Fibroblast of skin of right quadriceps (primary cell): ENCODE measurements around the gene UGT1A10.
"Not testable (repeated sequence)": the region's sequence is repeated elsewhere in the genome, so short reads cannot be mapped to it uniquely, and the experiment has no call there.

Source experiments
- DNase-seq: peaks from one replicate; pipeline ENCODE4 v3.0.0-alpha.2; 2013

UGT1A10 gene

GRCh38 chr2:233636306-233636705, at the start of gene UGT1A10:
TSS of gene UGT1A10 (plus strand) at chr2:233636448. CDS start at chr2:233636523, 75 bp downstream.
- DNase-seq: not testable (repeated sequence)

GRCh38 chr2:233588400-233588799, 47.8 kb upstream of the UGT1A10 start:
- no peak for DNase-seq

- not testable (repeated sequence) for DNase-seq
These were observed 43.5 kb upstream of the UGT1A10 start for GRCh38 chr2:233592706-233593105.

GRCh38 chr2:233593201-233593600, 43.0 kb upstream of the UGT1A10 start:
- no peak for DNase-seq

GRCh38 chr2:233597522-233597921, 38.7 kb upstream of the UGT1A10 start:
- DNase-seq: no peak

GRCh38 chr2:233598952-233599351, 37.3 kb upstream of the UGT1A10 start:
- no peak for DNase-seq

- no peak for DNase-seq
These were observed 35.9 kb upstream of the UGT1A10 start for GRCh38 chr2:233600386-233600785.

GRCh38 chr2:233602076-233602475, 34.2 kb upstream of the UGT1A10 start:
- DNase-seq: no peak

- DNase-seq: no peak
These were observed 32.7 kb upstream of the UGT1A10 start for GRCh38 chr2:233603520-233603919.

GRCh38 chr2:233604826-233605225, 31.4 kb upstream of the UGT1A10 start:
- DNase-seq: no peak

- DNase-seq: no peak
These were observed 30.6 kb upstream of the UGT1A10 start for GRCh38 chr2:233605680-233606079.

GRCh38 chr2:233611284-233611683, 25.0 kb upstream of the UGT1A10 start:
- no peak for DNase-seq

GRCh38 chr2:233617476-233617875, 18.8 kb upstream of the UGT1A10 start, which contains the start of gene UGT1A8:
TSS of gene UGT1A8 (plus strand) at chr2:233617633. CDS start at chr2:233617708, 75 bp downstream.
- DNase-seq: not testable (repeated sequence)

- no peak for DNase-seq
These were observed 16.0 kb upstream of the UGT1A10 start for GRCh38 chr2:233620204-233620603.

- not testable (repeated sequence) for DNase-seq
These were observed 14.4 kb upstream of the UGT1A10 start for GRCh38 chr2:233621863-233622262.

- no peak for DNase-seq
These were observed 8.8 kb upstream of the UGT1A10 start for GRCh38 chr2:233627331-233628025.

- no peak for DNase-seq
These were observed 2.6 kb downstream of the UGT1A10 start for GRCh38 chr2:233638836-233639235.

- no peak for DNase-seq
These were observed 3.6 kb downstream of the UGT1A10 start for GRCh38 chr2:233639860-233640259.

GRCh38 chr2:233643128-233643527, 6.9 kb downstream of the UGT1A10 start:
- DNase-seq: no peak

- DNase-seq: not testable (repeated sequence)
These were observed 9.8 kb downstream of the UGT1A10 start for GRCh38 chr2:233646033-233646432.

- no peak for DNase-seq
These were observed 14.7 kb downstream of the UGT1A10 start for GRCh38 chr2:233650981-233651380.

- no peak for DNase-seq
These were observed 15.2 kb downstream of the UGT1A10 start for GRCh38 chr2:233651430-233651829.

- DNase-seq: no peak
These were observed 18.3 kb downstream of the UGT1A10 start for GRCh38 chr2:233654501-233654900.

GRCh38 chr2:233655043-233655442, 18.8 kb downstream of the UGT1A10 start:
- DNase-seq: no peak

- DNase-seq: not testable (repeated sequence)
These were observed 19.7 kb downstream of the UGT1A10 start for GRCh38 chr2:233655943-233656342.
